PFSK-1 (cell line): ENCODE measurements around the gene ZNRF2.

Experiments used
- FOXP2 ChIP-seq: optimal IDR thresholded peaks from 2 replicates; pipeline ENCODE3; 2011; ENCODE audit warnings: borderline replicate concordance, control low read depth, inconsistent platforms; ENCODE audit not compliant: insufficient read depth; ENCODE audit errors: extremely low read length, extremely low read depth
- POLR2AphosphoS5 ChIP-seq: IDR thresholded peaks from 2 replicates; pipeline ENCODE4 v1.6.1; 2012; ENCODE audit warnings: low read depth, mild to moderate bottlenecking, control low read depth, low read length, moderate library complexity
- REST ChIP-seq, 2 experiments: IDR thresholded peaks; 2 replicates each; pipeline versions ENCODE4 v1.6.1 to v1.8.0; 2011 to 2012; ENCODE audit warnings: low read depth in 2 of 2, low read length in 2 of 2, control low read depth in 1 of 2, inconsistent platforms in 1 of 2, mild to moderate bottlenecking in 1 of 2, moderate library complexity in 1 of 2; ENCODE audit not compliant: insufficient read depth in 1 of 2
- SIN3A ChIP-seq: IDR thresholded peaks from 2 replicates; pipeline ENCODE4 v1.6.1; 2012; ENCODE audit warnings: mild to moderate bottlenecking, low read length, moderate library complexity, borderline replicate concordance; ENCODE audit not compliant: insufficient read depth
- TAF1 ChIP-seq: IDR thresholded peaks from 2 replicates; pipeline ENCODE4 v1.6.1; 2012; ENCODE audit warnings: low read length, control low read depth, borderline replicate concordance; ENCODE audit not compliant: insufficient read depth

The ZNRF2 gene

GRCh38 chr7:30363778-30364563 is 79.6 kb downstream of the ZNRF2 start:
- no peak for TF ChIP-seq REST (IDR thresholded peaks at IDR 0.05; ENCODE audit: insufficient read depth in 1 of 2, low read depth in 2 of 2, low read length in 2 of 2)
- TF ChIP-seq TAF1: no peak
- no peak for TF ChIP-seq SIN3A
- TF ChIP-seq POLR2AphosphoS5: no peak
- TF ChIP-seq FOXP2: no peak

- TF ChIP-seq SIN3A (no peak), POLR2AphosphoS5 (no peak)
These were observed 80.4 kb downstream of the ZNRF2 start for GRCh38 chr7:30364773-30365172.

- TF ChIP-seq FOXP2 (no peak), SIN3A (no peak), POLR2AphosphoS5 (no peak), REST (IDR thresholded peaks at IDR 0.05; ENCODE audit: insufficient read depth in 1 of 2, low read depth in 2 of 2, low read length in 2 of 2) (no peak), TAF1 (no peak)
These were observed 81.2 kb downstream of the ZNRF2 start for GRCh38 chr7:30365621-30366020.

- no peak for TF ChIP-seq TAF1
- no peak for TF ChIP-seq REST (IDR thresholded peaks at IDR 0.05; ENCODE audit: insufficient read depth in 1 of 2, low read depth in 2 of 2, low read length in 2 of 2)
- TF ChIP-seq POLR2AphosphoS5: no peak
- TF ChIP-seq FOXP2: no peak
- no peak for TF ChIP-seq SIN3A
These were observed 82.2 kb downstream of the ZNRF2 start for GRCh38 chr7:30366606-30367005.

- TF ChIP-seq FOXP2: no peak
- TF ChIP-seq TAF1: no peak
- no peak for TF ChIP-seq REST (IDR thresholded peaks at IDR 0.05; ENCODE audit: insufficient read depth in 1 of 2, low read depth in 2 of 2, low read length in 2 of 2)
- no peak for TF ChIP-seq SIN3A
- TF ChIP-seq POLR2AphosphoS5: no peak
These were observed 83.2 kb downstream of the ZNRF2 start for GRCh38 chr7:30367561-30367960.

- TF ChIP-seq FOXP2: no peak
- no peak for TF ChIP-seq TAF1
- TF ChIP-seq POLR2AphosphoS5: no peak
- TF ChIP-seq SIN3A: no peak
- TF ChIP-seq REST (IDR thresholded peaks at IDR 0.05; ENCODE audit: insufficient read depth in 1 of 2, low read depth in 2 of 2, low read length in 2 of 2): no peak
These were observed 85.5 kb downstream of the ZNRF2 start for GRCh38 chr7:30369879-30370278.
